Sigmoid colon (tissue), 4 donors: ENCODE results near the gene ACOXL.

Source experiments
- CTCF ChIP-seq, 4 experiments: fragments of 450-650 bp in 3 of 4; fragments of 200-600 bp in 1 of 4; IDR thresholded peaks; one replicate each; pipeline ENCODE4 v1.5.1; 2016 to 2019; ENCODE audit warnings: antibody characterized with exemption in 4 of 4, mild to moderate bottlenecking in 3 of 4, moderate library complexity in 2 of 4
- EP300 ChIP-seq, 4 donors: sonication (generic); formaldehyde crosslinking; IDR thresholded peaks; one replicate each; pipeline ENCODE4 v1.6.1; 2017; ENCODE audit warnings: antibody characterized with exemption in 4 of 4
- POLR2A ChIP-seq, 2 donors: fragments of 450-650 bp; IDR thresholded peaks; one replicate each; pipeline ENCODE4 v1.6.1; 2016; ENCODE audit warnings: antibody characterized with exemption in 2 of 2, mild to moderate bottlenecking in 2 of 2, moderate library complexity in 2 of 2

- TF ChIP-seq POLR2A (IDR thresholded peaks at IDR 0.05) (no peak), CTCF (IDR thresholded peaks at IDR 0.05) (no peak), EP300 (IDR thresholded peaks at IDR 0.05) (no peak)
Observed at GRCh38 chr2:110984694-110985490, 252.5 kb downstream of the ACOXL start.
